Dendritic cell treated with granulocyte-macrophage colony-stimulating factor and Interleukin-4, amounts not matched to agents 40 ng/mL and 50 ng/mL, for 4 days (primary cell): Measurements from ENCODE around the gene ZC3H14.

Experiments used
- H3K27ac Mint-ChIP-seq: one replicate; pipeline ENCODE4 v1.8.0; 2022; ENCODE audit warnings: mild to moderate bottlenecking, mixed read lengths
- H3K27me3 Mint-ChIP-seq: one replicate; pipeline ENCODE4 v1.8.0; 2022; ENCODE audit warnings: mild to moderate bottlenecking, mixed read lengths
- H3K36me3 Mint-ChIP-seq: one replicate; pipeline ENCODE4 v1.8.0; 2022; ENCODE audit warnings: low read depth, mixed read lengths
- H3K4me1 Mint-ChIP-seq: one replicate; pipeline ENCODE4 v1.8.0; 2022; ENCODE audit warnings: low read depth, mixed read lengths
- H3K4me3 Mint-ChIP-seq: one replicate; pipeline ENCODE4 v1.8.0; 2022; ENCODE audit warnings: mild to moderate bottlenecking, moderate library complexity, mixed read lengths
- H3K9me3 Mint-ChIP-seq: one replicate; pipeline ENCODE4 v1.8.0; 2022; ENCODE audit warnings: mixed read lengths
- intact Hi-C: fragments of 100-400 bp; cut with micrococcal nuclease; formaldehyde crosslinking; loops from one replicate; pipeline ENCODE4 v1.15.0; 2022

Gene ZC3H14

GRCh38 chr14:88605594-88605993 lies 42.8 kb downstream of the ZC3H14 start:
- H3K9me3 Mint-ChIP-seq = no peaks in the 10 kb centered on the region
- H3K4me3 Mint-ChIP-seq = no peak overlapping the region
- no peaks in the 10 kb centered on the region for H3K27me3 Mint-ChIP-seq
- intact Hi-C loops = no loop called here
- H3K27ac Mint-ChIP-seq = no peak overlapping the region
- no peaks in the 10 kb centered on the region for H3K4me1 Mint-ChIP-seq
- peaks cover 94% of the 10 kb centered on the region for H3K36me3 Mint-ChIP-seq

- intact Hi-C loops = no loop called here
- Mint-ChIP-seq H3K4me1 (peaks cover 4% of the 10 kb centered on the region), H3K9me3 (no peaks in the 10 kb centered on the region), H3K27me3 (no peaks in the 10 kb centered on the region), H3K4me3 (no peak overlapping the region), H3K36me3 (peaks cover 97% of the 10 kb centered on the region), H3K27ac (no peak overlapping the region)
Observed at GRCh38 chr14:88607829-88608228, 45.0 kb downstream of the ZC3H14 start.

- H3K27ac Mint-ChIP-seq = no peak overlapping the region
- H3K36me3 Mint-ChIP-seq = peaks cover 74% of the 10 kb centered on the region
- peaks cover 12% of the 10 kb centered on the region for H3K4me1 Mint-ChIP-seq
Observed at GRCh38 chr14:88611878-88612277, 49.0 kb downstream of the ZC3H14 start.

DNA sequence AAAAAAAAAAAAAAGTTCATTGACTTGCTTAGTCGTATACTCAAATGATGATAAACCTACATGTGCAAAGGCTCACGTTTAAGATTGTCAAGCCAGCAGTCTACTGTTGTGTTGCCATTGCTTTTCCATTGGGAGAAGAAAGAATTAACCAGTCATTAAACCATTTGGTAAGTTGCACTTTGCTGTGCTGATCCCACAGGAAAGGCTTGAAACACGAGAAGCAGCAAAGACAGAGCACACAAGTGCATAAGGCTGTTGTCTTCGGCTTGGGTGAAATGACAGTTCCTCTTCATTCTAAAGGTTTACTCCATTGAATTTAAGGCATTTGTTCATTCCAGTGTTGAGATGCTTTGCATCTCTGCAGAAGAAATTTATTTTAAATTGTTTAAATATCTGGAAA lies 50.1 kb downstream of the ZC3H14 start:
- intact Hi-C loops = no loop called here
- Mint-ChIP-seq H3K4me3 (no peak overlapping the region), H3K9me3 (no peaks in the 10 kb centered on the region), H3K27ac (no peak overlapping the region), H3K36me3 (peaks cover 63% of the 10 kb centered on the region), H3K27me3 (no peaks in the 10 kb centered on the region), H3K4me1 (peaks cover 12% of the 10 kb centered on the region)

More at GRCh38 chr14:88611878-88612277, 49.0 kb downstream of the ZC3H14 start:
- Mint-ChIP-seq H3K9me3 (no peaks in the 10 kb centered on the region), H3K4me3 (no peak overlapping the region), H3K27me3 (no peaks in the 10 kb centered on the region)
- intact Hi-C loops = no loop called here

DNA sequence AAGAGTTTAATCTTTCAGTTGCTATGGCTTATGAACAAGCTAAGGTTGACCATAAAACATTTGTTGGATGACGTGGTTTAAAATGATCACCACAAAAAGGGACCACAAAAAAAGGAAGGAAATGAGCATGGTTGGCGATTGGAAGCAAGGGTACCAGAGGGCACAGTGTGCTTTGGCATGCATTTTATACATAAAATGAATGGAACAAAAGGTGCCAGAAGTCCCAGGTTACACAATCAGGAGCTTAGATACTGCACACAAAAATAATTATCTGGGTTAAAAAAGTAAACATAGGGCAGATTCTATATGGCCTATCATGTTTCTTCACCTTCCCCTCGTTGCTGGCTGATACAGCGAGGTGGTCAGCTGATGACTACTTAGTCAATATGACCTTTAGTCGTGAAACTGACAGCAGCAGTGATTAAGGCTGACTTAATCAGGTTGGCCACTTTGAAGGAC lies 50.7 kb downstream of the ZC3H14 start:
- no peak overlapping the region for H3K27ac Mint-ChIP-seq
- H3K4me1 Mint-ChIP-seq = peaks cover 12% of the 10 kb centered on the region
- H3K27me3 Mint-ChIP-seq = no peaks in the 10 kb centered on the region
- H3K4me3 Mint-ChIP-seq = no peak overlapping the region
- H3K9me3 Mint-ChIP-seq = no peaks in the 10 kb centered on the region
- intact Hi-C loops = no loop called here
- peaks cover 57% of the 10 kb centered on the region for H3K36me3 Mint-ChIP-seq

- Mint-ChIP-seq H3K27me3 (no peaks in the 10 kb centered on the region), H3K4me3 (no peak overlapping the region), H3K9me3 (no peaks in the 10 kb centered on the region), H3K36me3 (peaks cover 49% of the 10 kb centered on the region), H3K27ac (no peak overlapping the region), H3K4me1 (peaks cover 12% of the 10 kb centered on the region)
- intact Hi-C loops = no loop called here
Observed at GRCh38 chr14:88614218-88614907, 51.5 kb downstream of the ZC3H14 start.

GRCh38 chr14:88616697-88617096 lies 53.9 kb downstream of the ZC3H14 start:
- Mint-ChIP-seq H3K4me1 (peaks cover 12% of the 10 kb centered on the region), H3K4me3 (no peak overlapping the region), H3K27ac (no peak overlapping the region), H3K27me3 (no peaks in the 10 kb centered on the region), H3K9me3 (no peaks in the 10 kb centered on the region), H3K36me3 (peaks cover 26% of the 10 kb centered on the region)
- intact Hi-C loops = no loop called here

GRCh38 chr14:88617479-88617878 lies 54.6 kb downstream of the ZC3H14 start:
- Mint-ChIP-seq H3K27ac (no peak overlapping the region), H3K27me3 (no peaks in the 10 kb centered on the region), H3K4me3 (no peak overlapping the region), H3K4me1 (peaks cover 11% of the 10 kb centered on the region), H3K36me3 (peaks cover 20% of the 10 kb centered on the region), H3K9me3 (no peaks in the 10 kb centered on the region)
- intact Hi-C loops = no loop called here

- intact Hi-C loops = no loop called here
- H3K4me1 Mint-ChIP-seq = peaks cover 3% of the 10 kb centered on the region
- H3K4me3 Mint-ChIP-seq = no peak overlapping the region
- H3K27me3 Mint-ChIP-seq = no peaks in the 10 kb centered on the region
- peaks cover 11% of the 10 kb centered on the region for H3K36me3 Mint-ChIP-seq
- no peaks in the 10 kb centered on the region for H3K9me3 Mint-ChIP-seq
- no peak overlapping the region for H3K27ac Mint-ChIP-seq
Observed at GRCh38 chr14:88618476-88618875, 55.6 kb downstream of the ZC3H14 start.

GRCh38 chr14:88621100-88621499 lies 58.3 kb downstream of the ZC3H14 start:
- no peaks in the 10 kb centered on the region for H3K27me3 Mint-ChIP-seq
- H3K4me3 Mint-ChIP-seq = no peak overlapping the region
- no peak overlapping the region for H3K27ac Mint-ChIP-seq
- no peaks in the 10 kb centered on the region for H3K9me3 Mint-ChIP-seq
- no peaks in the 10 kb centered on the region for H3K4me1 Mint-ChIP-seq
- H3K36me3 Mint-ChIP-seq = peaks cover 6% of the 10 kb centered on the region
- intact Hi-C loops = no loop called here

DNA sequence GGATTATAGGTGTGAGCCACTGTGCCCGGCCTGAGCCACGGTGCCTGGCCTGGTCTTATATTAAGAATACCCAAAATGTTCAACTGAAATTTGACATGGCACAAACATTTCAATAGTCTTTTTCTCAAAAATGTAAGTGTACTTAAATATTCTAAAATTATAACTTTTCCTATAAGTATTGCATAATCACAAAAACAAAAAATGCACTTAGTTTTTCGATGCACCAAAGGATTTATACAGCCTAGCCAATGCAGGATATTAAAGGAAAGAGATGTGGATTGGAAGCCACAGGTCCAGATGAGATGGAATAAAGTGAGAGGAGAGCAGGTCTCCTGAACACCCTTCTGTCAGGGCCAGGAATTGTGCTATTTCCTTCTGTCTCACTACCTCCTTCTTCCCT lies 62.8 kb downstream of the ZC3H14 start:
- Mint-ChIP-seq H3K4me3 (no peak overlapping the region), H3K27me3 (no peaks in the 10 kb centered on the region), H3K4me1 (no peaks in the 10 kb centered on the region), H3K9me3 (no peaks in the 10 kb centered on the region), H3K27ac (no peak overlapping the region), H3K36me3 (no peaks in the 10 kb centered on the region)
- intact Hi-C loops = no loop called here

GRCh38 chr14:88628033-88628432 lies 65.2 kb downstream of the ZC3H14 start:
- intact Hi-C loops = no loop called here
- no peaks in the 10 kb centered on the region for H3K4me1 Mint-ChIP-seq

DNA sequence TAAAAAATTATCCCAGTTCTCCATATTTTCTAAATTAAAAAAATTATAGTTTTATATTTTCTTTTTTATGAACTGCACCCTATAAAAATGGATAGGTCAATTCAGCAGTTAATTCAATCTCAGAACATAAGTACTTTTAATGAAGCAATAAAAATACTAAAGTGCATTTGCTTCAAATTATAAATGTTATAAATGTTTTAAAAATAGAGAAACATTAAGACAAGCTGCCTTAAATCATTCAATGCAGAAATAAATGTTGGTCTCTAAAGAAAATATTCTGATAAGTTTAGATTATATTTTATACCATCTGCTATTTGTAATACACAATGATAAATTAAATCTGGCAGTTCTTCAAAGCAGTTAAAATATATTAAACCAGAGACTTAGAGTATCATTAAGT lies 65.6 kb downstream of the ZC3H14 start:
- Mint-ChIP-seq H3K4me3 (no peak overlapping the region), H3K36me3 (no peaks in the 10 kb centered on the region), H3K4me1 (no peaks in the 10 kb centered on the region), H3K27me3 (peaks cover 1% of the 10 kb centered on the region), H3K9me3 (no peaks in the 10 kb centered on the region), H3K27ac (no peak overlapping the region)
- intact Hi-C loops = no loop called here

More at GRCh38 chr14:88628033-88628432, 65.2 kb downstream of the ZC3H14 start:
- Mint-ChIP-seq H3K36me3 (no peaks in the 10 kb centered on the region), H3K27ac (no peak overlapping the region), H3K27me3 (peaks cover 1% of the 10 kb centered on the region), H3K4me3 (no peak overlapping the region), H3K9me3 (no peaks in the 10 kb centered on the region)

GRCh38 chr14:88630565-88630964 lies 67.7 kb downstream of the ZC3H14 start:
- Mint-ChIP-seq H3K36me3 (no peaks in the 10 kb centered on the region), H3K27ac (no peak overlapping the region), H3K9me3 (no peaks in the 10 kb centered on the region), H3K27me3 (peaks cover 1% of the 10 kb centered on the region), H3K4me1 (no peaks in the 10 kb centered on the region), H3K4me3 (no peak overlapping the region)
- intact Hi-C loops = no loop called here

DNA sequence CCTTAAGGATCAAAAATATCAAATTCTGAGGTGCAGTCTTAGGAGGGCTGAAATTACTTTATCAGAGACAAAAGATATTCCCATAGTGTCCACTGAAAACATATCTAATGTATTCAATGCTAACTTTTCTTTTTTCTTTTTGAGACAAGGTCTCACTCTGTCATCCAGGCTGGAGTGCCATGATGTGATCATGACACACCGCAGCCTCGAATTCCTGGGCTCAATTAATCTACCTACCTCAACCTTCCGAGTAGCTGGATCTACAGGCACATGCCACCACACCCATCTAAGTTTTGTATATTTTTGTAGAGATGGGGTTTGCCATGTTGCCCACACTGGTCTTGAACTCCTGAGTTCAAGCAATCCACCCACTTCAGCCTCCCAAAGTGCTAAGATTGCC lies 68.3 kb downstream of the ZC3H14 start:
- Mint-ChIP-seq H3K4me1 (no peaks in the 10 kb centered on the region), H3K27me3 (peaks cover 1% of the 10 kb centered on the region), H3K27ac (no peak overlapping the region), H3K4me3 (no peak overlapping the region), H3K9me3 (no peaks in the 10 kb centered on the region), H3K36me3 (no peaks in the 10 kb centered on the region)
- intact Hi-C loops = no loop called here
